Activated CD8-positive, alpha-beta memory T cell treated with anti-CD3 and anti-CD28 coated beads, Interleukin-2, amount 50 U/mL, for 1 hour (primary cell): ENCODE data around the gene DDO.
"Not testable (repeated sequence)": the region's sequence is repeated elsewhere in the genome, so short reads cannot be mapped to it uniquely, and the experiment has no call there.

Experiments
- DNase-seq: peaks from one replicate; pipeline ENCODE4 v3.0.0-alpha.2; 2020; ENCODE audit errors: extremely low read depth

Gene DDO

GRCh38 chr6:110368284-110368683, 47.1 kb downstream of the DDO start:
- DNase-seq = no peak

DNA sequence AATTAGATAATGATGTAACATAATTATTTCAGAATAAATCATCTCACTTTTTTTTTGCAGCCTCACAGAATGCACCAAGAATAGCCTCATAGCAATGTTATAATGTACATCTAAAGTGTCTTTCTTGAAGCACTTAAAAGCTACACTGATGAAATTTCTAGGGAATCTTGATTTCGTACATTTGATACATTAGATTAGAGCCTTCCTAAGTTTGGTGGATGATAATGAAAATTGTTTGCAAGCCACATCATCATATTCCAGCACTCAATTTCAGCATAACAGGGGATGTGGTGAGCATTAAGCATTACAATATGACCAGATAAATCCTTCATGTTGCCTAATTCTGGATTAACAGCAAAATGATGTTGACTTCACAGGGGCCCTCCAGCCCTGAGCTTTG, 47.5 kb downstream of the DDO start:
- no peak for DNase-seq

- DNase-seq = no peak
These were observed 48.4 kb downstream of the DDO start for GRCh38 chr6:110366975-110367374.

- DNase-seq = no peak
These were observed 49.1 kb downstream of the DDO start for GRCh38 chr6:110366256-110366655.

DNA sequence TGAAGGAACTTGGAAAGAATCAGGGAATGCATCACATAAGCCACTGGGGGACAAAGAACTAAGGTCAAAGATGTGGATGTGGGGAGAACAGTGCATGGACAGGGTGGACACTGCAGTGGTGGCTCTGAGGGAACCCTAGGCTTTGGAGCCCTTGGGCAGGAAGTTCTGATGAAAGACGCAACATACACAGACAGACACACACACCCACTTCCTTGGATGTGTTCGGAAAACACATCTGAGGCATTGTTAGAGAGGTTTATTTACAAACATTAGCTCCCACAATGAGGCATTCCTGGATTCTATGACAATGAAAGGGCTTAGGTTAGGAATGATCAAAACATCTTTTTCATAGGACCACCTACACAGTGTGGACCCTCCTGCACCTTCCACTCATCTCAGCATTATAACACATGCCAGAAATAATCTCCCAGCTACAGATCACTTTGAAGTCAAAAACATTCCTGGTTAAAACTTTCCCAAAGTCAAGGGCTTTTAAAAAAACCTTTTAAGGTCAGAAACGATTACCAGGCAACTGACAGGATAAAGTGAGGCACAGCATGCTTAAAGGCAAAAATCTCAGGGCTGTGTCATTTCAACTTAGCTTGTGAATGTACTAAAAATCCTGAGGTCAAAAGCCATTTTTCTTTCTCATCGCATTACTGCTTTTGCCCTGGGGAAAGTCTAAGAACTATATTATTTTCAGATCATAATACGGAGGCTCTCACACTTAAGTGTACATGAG, 50.8 kb downstream of the DDO start:
- DNase-seq = no peak

GRCh38 chr6:110363748-110364147, 51.6 kb downstream of the DDO start:
- DNase-seq = no peak

GRCh38 chr6:110360676-110361075, 54.7 kb downstream of the DDO start:
- no peak for DNase-seq

GRCh38 chr6:110359556-110359955, 55.8 kb downstream of the DDO start:
- no peak for DNase-seq

GRCh38 chr6:110358553-110359160, 56.7 kb downstream of the DDO start:
- DNase-seq = no peak

DNA sequence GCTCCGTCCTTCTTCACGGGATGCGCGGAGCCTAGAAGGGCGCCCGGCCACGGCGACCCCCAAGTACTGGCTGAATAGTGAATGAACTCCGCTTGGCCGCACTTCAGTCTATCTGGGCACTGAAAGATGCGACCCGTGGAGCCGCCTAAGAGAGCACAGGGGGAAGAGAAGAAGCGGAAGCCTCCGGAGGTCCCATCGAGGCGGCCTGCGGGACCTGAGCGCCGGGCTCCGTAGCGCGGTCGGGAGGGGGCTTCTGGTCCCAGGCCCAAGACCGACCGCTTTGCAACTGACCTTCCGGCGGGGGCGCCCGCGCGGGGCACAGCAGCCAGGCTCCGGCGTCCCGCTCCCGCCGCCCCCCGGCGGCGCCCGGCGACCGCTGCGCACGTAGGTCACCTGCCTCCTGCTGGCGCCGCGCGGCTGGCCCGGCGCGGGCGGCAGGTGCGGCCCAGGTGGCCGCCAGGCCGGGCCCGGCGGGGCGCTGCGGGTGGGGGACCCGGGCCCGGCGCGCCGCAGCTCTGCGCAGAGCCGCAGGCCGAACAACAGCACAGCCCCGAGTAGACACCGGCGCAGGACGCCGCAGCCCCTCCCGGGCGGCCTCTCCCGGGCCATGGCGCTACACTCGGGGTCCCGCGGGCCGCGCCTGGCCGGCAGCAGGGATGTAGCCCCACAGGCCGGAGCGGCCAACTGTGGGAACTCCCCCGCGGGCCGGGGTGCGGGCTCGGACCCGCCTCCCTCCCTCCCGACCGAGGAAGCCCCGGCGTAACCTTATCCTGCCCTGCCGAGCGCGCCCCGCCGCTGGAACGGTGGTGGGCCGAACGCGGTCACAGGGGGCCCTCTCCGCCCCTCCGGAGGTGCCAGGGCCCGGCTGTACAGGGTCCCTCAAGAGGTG, 57.5 kb downstream of the DDO start, which contains the start of gene METTL24:
TSS of gene METTL24 (minus strand) at position 686 of the 889 bp plus-strand sequence. CDS start at position 609, 77 bp downstream.
- no peak for DNase-seq

DNA sequence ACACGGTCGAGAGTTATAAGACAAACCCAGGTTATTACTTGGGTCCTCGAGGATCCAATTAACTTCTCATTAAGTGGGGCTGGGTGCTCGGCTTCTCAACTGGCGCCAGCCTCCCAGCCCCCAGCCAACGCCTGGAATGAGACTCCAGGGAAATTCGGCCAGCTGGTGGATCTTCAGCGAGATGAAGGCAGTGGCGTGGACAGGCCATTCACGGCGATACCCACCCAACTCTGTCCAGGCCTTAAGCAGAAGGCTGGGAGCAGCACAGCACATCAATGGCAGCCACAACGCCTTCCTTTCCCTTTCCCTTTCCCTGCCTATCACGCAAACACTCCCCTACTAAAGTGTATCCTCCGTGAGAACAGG, 58.1 kb downstream of the DDO start:
- DNase-seq = no peak

GRCh38 chr6:110356778-110357177, 58.6 kb downstream of the DDO start:
- no peak for DNase-seq

DNA sequence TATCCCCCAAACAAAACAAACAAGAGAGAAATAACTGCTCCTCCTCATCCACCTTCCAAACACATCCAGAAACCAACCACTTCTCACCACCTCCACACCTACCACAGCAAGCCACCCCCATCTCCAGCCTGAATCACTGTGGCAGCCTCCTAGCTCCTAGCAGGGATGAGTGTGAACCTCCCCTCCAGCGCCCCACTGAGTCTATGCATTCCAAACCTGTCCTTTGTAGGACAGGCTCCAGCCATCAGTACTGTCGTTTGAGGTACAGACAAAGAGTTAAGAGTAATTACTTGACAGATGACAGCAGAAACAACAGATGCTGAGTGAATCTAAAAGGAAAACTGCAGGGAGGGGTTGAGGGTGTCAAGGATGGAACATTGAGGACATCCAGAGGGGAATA, 59.6 kb downstream of the DDO start:
- no peak for DNase-seq

DNA sequence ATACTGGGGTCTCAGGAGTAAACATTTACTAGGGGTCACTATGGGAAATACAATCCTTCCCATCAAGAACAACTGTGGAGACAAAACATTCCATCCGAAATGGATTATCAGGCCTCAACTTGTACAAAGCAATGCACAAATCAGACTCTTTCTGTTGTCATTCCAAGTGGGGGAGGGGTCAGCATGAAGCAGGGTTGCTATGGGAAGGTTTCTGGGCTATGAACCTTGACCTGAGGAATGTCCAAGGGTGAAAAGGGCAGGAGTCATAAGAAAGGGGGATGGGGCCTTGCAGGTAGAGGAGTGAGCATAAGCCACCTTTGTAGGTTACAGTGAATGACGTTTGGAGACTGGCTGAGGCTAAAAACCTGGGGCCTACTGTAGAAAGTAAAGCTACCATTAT, 60.4 kb downstream of the DDO start:
- no peak for DNase-seq

DNA sequence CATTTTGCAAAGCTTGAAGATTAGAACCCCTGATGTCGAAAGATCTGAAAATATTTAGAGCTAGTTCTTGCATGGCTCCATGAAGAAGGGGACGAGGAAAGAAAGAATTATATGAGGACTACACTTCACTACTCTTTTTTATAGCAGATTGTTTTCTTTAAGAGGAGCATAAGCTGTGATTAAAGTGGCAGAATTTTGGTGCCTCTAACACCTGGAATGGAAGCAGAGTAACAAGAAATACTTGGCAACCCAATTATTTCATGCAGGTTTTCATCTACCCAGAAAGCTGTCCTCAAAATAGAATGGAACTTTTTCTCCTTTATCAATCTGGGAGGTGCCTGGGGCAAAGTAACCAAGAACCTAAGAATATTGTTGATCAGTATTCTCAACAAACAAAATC, 61.2 kb downstream of the DDO start:
- DNase-seq = no peak

DNA sequence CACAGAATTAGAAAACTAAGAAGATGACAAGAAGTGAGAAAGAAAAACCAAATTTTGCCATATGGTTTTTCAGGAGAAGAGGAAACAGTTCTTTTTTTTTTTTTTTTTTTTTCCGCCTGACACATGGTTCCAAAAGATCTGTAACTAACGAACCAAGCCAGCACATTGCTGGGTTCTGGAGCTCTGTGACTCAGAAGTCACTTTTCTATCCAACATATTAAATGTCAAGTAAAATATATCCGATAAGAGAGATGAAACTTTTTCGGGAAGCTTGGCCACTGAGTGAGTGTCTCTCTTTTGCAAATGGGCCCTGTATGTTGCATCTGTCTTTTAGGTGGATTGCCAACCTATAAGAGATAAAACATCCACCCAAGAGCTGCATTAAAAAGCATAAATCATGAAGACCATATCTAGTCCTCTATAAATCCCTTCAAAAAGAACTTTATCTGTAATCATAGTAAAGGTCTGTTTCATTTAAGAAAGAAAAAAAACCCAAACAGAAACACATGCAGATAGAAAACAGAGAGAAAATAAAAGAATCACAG, 61.8 kb downstream of the DDO start:
- no peak for DNase-seq

- DNase-seq = no peak
These were observed 62.7 kb downstream of the DDO start for GRCh38 chr6:110352563-110353262.

- no peak for DNase-seq
These were observed 63.4 kb downstream of the DDO start for GRCh38 chr6:110351986-110352385.

- no peak for DNase-seq
These were observed 63.8 kb downstream of the DDO start for GRCh38 chr6:110351546-110351945.

DNA sequence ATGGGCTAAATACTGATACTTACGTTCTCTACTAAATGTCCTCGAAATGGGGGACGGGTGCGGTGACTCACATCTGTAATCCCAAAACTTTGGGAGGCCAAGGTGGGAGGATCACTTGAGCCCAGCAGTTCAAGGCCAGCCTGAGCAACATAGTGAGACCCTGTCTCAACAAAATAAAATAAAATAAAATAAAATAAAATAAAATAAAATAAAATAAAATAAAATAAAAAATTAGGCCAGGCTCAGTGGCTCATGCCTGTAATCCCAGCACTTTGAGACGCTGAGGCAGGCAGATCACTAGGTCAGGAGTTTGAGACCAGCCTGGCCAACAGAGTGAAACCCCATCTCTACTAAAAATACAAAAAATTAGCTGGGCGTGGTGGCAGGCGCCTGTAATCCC, 64.8 kb downstream of the DDO start:
- DNase-seq = not testable (repeated sequence)

- no peak for DNase-seq
These were observed 66.2 kb downstream of the DDO start for GRCh38 chr6:110348961-110349690.
